ENCODE measurements around the gene ILDR1. TPM values are rescaled to one million over a fixed set of nuclear protein-coding genes. Genes with fewer than 3 reads are reported as not detected.

ILDR1 gene
- total and polyA plus RNA-seq, 4 donors: 3.3 to 8.9 (median 4.2) TPM

DNA sequence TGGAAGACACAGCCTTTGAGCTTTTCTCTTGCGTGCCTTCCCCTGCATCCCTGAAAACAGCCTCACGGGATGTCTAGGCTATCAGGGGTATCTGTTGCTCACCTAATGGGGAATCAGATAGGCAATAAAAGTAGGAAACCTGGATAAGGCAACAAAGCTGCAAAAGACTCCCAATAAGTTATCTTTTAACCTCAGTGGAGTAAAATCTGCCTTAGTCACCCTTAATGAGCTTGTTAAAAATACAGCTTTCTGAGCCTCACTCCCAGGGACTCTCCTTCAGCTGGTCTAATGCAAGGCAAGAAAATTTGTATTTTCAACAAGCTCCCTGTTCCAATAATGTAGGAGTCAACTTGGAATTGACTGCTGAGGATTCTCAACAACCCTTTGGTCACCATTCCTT lies 25.6 kb downstream of the ILDR1 start:
- Histone ChIP-seq H3K4me1 (ENCODE audit: control insufficient read depth in 5 of 5, insufficient read depth in 5 of 5, low read length in 5 of 5) (peaks cover 0 to 2% (median 0%) of the 10 kb centered on the region in 5 donors), H3K9ac (ENCODE audit: insufficient read depth in 1 of 2, low read length in 2 of 2) (no peak overlapping the region), H3K9me3 (ENCODE audit: control insufficient read depth in 4 of 4, insufficient read depth in 3 of 4, low read length in 3 of 4) (no peaks in the 10 kb centered on the region), H3K4me3 (no peak overlapping the region), H3K27me3 (ENCODE audit: control insufficient read depth in 3 of 3, insufficient read depth in 3 of 3, low read length in 2 of 3) (no peaks in the 10 kb centered on the region), H3K36me3 (ENCODE audit: control insufficient read depth in 4 of 4, insufficient read depth in 4 of 4, low read length in 4 of 4) (peaks cover 0 to 3% (median 0%) of the 10 kb centered on the region in 4 donors), H3K27ac (ENCODE audit: low read depth in 1 of 2, low read length in 1 of 2) (no peak overlapping the region)
- TF ChIP-seq, protein P1, sequence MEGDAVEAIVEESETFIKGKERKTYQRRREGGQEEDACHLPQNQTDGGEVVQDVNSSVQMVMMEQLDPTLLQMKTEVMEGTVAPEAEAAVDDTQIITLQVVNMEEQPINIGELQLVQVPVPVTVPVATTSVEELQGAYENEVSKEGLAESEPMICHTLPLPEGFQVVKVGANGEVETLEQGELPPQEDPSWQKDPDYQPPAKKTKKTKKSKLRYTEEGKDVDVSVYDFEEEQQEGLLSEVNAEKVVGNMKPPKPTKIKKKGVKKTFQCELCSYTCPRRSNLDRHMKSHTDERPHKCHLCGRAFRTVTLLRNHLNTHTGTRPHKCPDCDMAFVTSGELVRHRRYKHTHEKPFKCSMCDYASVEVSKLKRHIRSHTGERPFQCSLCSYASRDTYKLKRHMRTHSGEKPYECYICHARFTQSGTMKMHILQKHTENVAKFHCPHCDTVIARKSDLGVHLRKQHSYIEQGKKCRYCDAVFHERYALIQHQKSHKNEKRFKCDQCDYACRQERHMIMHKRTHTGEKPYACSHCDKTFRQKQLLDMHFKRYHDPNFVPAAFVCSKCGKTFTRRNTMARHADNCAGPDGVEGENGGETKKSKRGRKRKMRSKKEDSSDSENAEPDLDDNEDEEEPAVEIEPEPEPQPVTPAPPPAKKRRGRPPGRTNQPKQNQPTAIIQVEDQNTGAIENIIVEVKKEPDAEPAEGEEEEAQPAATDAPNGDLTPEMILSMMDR (IDR thresholded peaks at IDR 0.05; ENCODE audit: control extremely low read depth, extremely low read depth): no peak
- 47 to 94% methylated on average over 2 of the region's 2 CpGs for WGBS, 2 donors
- DNase-seq (no peak), ATAC-seq (ENCODE audit: insufficient read depth, low FRiP score) (no peak)

DNA sequence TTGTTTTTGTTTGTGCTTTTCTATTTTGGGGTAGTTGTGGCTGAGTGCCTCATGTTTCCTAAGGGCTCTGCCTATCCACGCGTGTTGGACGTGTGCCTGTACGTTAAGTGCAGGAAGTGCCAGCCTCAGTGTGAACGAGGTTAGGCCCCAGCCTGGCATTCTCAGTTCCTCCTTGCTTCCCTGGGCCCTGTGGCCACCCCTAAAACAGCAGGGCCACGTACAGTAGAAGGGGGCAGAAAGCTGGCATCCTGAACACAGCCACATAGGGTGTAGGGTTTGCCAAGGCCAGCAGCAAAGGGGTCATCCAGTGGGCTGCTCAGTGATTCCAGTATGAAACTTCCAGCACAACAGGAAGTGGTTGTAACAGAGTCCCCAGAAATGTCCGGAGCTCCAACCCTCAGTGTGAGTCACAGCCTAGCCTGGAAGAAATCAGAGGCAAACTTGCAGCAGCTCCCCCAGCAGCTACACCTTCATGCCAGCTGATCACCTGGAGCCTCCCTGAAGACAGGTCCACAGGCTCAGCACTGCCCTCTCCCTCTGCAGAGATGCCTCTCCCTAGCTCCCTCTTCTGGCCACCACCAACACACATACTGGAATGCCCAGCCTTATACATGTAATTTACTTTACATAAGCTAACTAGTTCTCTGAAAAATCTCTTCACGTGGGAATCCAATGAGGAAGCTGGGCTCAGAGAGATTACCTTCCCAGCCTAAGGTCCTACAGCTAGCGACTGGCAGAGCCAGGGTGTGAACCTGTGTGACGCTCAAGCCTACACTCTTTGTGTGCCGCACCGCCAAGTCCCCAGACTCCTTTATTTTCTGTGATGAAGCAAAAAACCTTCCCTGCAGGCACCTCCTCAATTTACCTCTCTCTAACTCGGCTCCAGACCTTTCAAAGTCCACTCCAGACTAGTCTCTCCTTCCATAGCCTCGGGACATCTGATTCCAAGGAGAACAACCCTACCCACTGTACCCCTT lies 26.6 kb downstream of the ILDR1 start:
- peak overlapping the region in 1 of 2 donors; percentile 71 for H3K27ac ChIP-seq (ENCODE audit: low read depth in 1 of 2, low read length in 1 of 2)
- ATAC-seq (ENCODE audit: insufficient read depth, low FRiP score) (peak; percentile 41), DNase-seq (peak; percentile 23 to 50 (median 48))
- no peaks in the 10 kb centered on the region for H3K36me3 ChIP-seq (ENCODE audit: control insufficient read depth in 4 of 4, insufficient read depth in 4 of 4, low read length in 4 of 4)
- no peaks in the 10 kb centered on the region for H3K9me3 ChIP-seq (ENCODE audit: control insufficient read depth in 4 of 4, insufficient read depth in 3 of 4, low read length in 3 of 4)
- 47 to 53% methylated on average over 14 of the region's 14 CpGs for WGBS, 2 donors
- no peaks in the 10 kb centered on the region for H3K27me3 ChIP-seq (ENCODE audit: control insufficient read depth in 3 of 3, insufficient read depth in 3 of 3, low read length in 2 of 3)
- TF ChIP-seq, protein P1 (IDR thresholded peaks at IDR 0.05; ENCODE audit: control extremely low read depth, extremely low read depth): peak; percentile 9
- H3K4me3 ChIP-seq: no peak overlapping the region
- no peak overlapping the region for H3K9ac ChIP-seq (ENCODE audit: insufficient read depth in 1 of 2, low read length in 2 of 2)
- H3K4me1 ChIP-seq (ENCODE audit: control insufficient read depth in 5 of 5, insufficient read depth in 5 of 5, low read length in 5 of 5): peaks cover 0 to 4% (median 0%) of the 10 kb centered on the region in 5 donors

DNA sequence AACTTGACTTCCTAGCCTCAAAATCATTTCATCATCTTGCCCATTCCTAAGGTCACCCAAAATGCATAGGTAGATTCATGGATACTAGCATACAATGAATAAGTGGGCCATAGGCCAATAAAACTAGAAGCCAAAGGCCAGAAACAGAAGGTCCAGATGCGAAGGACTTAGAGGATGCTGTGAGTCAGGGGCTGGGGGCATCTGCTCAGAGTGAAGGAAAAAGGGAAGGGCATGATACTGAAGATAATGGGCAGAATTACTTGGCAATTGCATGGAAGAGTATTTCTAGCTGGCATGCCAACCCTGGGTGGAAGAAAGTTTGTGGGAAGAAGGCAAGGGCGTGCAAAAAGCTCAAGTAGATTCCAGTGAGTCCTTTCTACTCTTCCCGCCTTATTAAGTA lies 27.5 kb downstream of the ILDR1 start:
- H3K4me3 ChIP-seq: no peak overlapping the region
- TF ChIP-seq, protein P1 (IDR thresholded peaks at IDR 0.05; ENCODE audit: control extremely low read depth, extremely low read depth): no peak
- H3K27ac ChIP-seq (ENCODE audit: low read depth in 1 of 2, low read length in 1 of 2): no peak overlapping the region
- ATAC-seq (ENCODE audit: insufficient read depth, low FRiP score): no peak
- H3K9ac ChIP-seq (ENCODE audit: insufficient read depth in 1 of 2, low read length in 2 of 2): no peak overlapping the region
- no peaks in the 10 kb centered on the region for H3K27me3 ChIP-seq (ENCODE audit: control insufficient read depth in 3 of 3, insufficient read depth in 3 of 3, low read length in 2 of 3)
- H3K4me1 ChIP-seq (ENCODE audit: control insufficient read depth in 5 of 5, insufficient read depth in 5 of 5, low read length in 5 of 5): peaks cover 0 to 4% (median 0%) of the 10 kb centered on the region in 5 donors
- WGBS, 2 donors: 76 to 88% methylated on average over 3 of the region's 3 CpGs
- no peaks in the 10 kb centered on the region for H3K9me3 ChIP-seq (ENCODE audit: control insufficient read depth in 4 of 4, insufficient read depth in 3 of 4, low read length in 3 of 4)
- no peak for DNase-seq
- H3K36me3 ChIP-seq (ENCODE audit: control insufficient read depth in 4 of 4, insufficient read depth in 4 of 4, low read length in 4 of 4): no peaks in the 10 kb centered on the region

Measured in lung (tissue), 12 donors.